CD14-positive monocyte (primary cell): ENCODE results near the gene ITK. TPM values are rescaled to one million over a fixed set of nuclear protein-coding genes. Genes with fewer than 3 reads are reported as not detected.
A peak's percentile ranks its signal among the peaks of the same experiment; 100 is the strongest.

Experiments used
- DNase-seq, 3 donors: peaks; one replicate each; pipeline ENCODE4 v3.0.0-alpha.2; 2011 to 2022
- H2AFZ ChIP-seq: 2 replicates; pipeline ENCODE4 v1.6.0; 2012; ENCODE audit warnings: mild to moderate bottlenecking, low read depth, low read length, inconsistent platforms; ENCODE audit not compliant: insufficient read depth, poor library complexity, severe bottlenecking
- H3K27ac ChIP-seq, 2 donors: 1 replicate in 1 of 2; 2 replicates in 1 of 2; pipeline ENCODE4 v1.5.1; 2012 to 2013; ENCODE audit warnings: low read length in 2 of 2, control low read depth in 1 of 2, inconsistent platforms in 1 of 2, low read depth in 1 of 2, mild to moderate bottlenecking in 1 of 2
- H3K27me3 ChIP-seq, 2 donors: one replicate each; pipeline versions ENCODE4 v1.6.0 to v1.6.1; 2011 to 2013; ENCODE audit warnings: low read length in 2 of 2; ENCODE audit not compliant: control insufficient read depth in 2 of 2, insufficient read depth in 2 of 2
- H3K36me3 ChIP-seq, 2 donors: replicated peaks in 1 of 2; 1 replicate in 1 of 2; 2 replicates in 1 of 2; pipeline versions ENCODE4 v1.5.1 to v1.6.1; 2012 to 2013; ENCODE audit warnings: low read length in 2 of 2, control low read depth in 1 of 2, inconsistent platforms in 1 of 2, mild to moderate bottlenecking in 1 of 2; ENCODE audit not compliant: insufficient read depth in 2 of 2, control insufficient read depth in 1 of 2
- H3K4me1 ChIP-seq, 2 donors: 1 replicate in 1 of 2; 2 replicates in 1 of 2; pipeline versions ENCODE4 v1.5.1 to v1.6.1; 2012 to 2013; ENCODE audit warnings: low read length in 2 of 2, control low read depth in 1 of 2, inconsistent platforms in 1 of 2, mild to moderate bottlenecking in 1 of 2, moderate library complexity in 1 of 2; ENCODE audit not compliant: insufficient read depth in 2 of 2, control insufficient read depth in 1 of 2
- H3K4me2 ChIP-seq: replicated peaks from 2 replicates; pipeline ENCODE3; 2012; ENCODE audit warnings: low read length, moderate library complexity, mild to moderate bottlenecking; ENCODE audit not compliant: poor library complexity, severe bottlenecking; ENCODE audit errors: extremely low read depth
- H3K4me3 ChIP-seq, 3 experiments: fragments of 200-600 bp in 1 of 3; sonication (generic) in 1 of 3; replicated peaks in 1 of 3; 1 replicate in 2 of 3; 2 replicates in 1 of 3; pipeline ENCODE4 v1.5.1; 2011 to 2013; ENCODE audit warnings: low read length in 3 of 3, mild to moderate bottlenecking in 3 of 3, control low read depth in 2 of 3, low read depth in 2 of 3, inconsistent platforms in 1 of 3, moderate library complexity in 1 of 3
- H3K79me2 ChIP-seq: 2 replicates; pipeline ENCODE4 v1.6.0; 2012; ENCODE audit warnings: mild to moderate bottlenecking, control low read depth, inconsistent platforms, low read length, moderate library complexity; ENCODE audit not compliant: insufficient read depth
- H3K9ac ChIP-seq: 2 replicates; pipeline ENCODE4 v1.6.0; 2017; ENCODE audit warnings: low read length, mild to moderate bottlenecking; ENCODE audit not compliant: insufficient read depth, poor library complexity, severe bottlenecking
- H3K9me3 ChIP-seq, 2 donors: replicated peaks in 1 of 2; 1 replicate in 1 of 2; 2 replicates in 1 of 2; pipeline versions ENCODE4 v1.5.1 to v1.6.1; 2012 to 2013; ENCODE audit warnings: low read length in 2 of 2, control low read depth in 1 of 2; ENCODE audit not compliant: control insufficient read depth in 1 of 2, insufficient read depth in 1 of 2
- H4K20me1 ChIP-seq: 2 replicates; pipeline ENCODE4 v1.6.0; 2012; ENCODE audit warnings: mild to moderate bottlenecking, low read length, control low read depth, moderate library complexity; ENCODE audit not compliant: insufficient read depth
- H3K27ac Mint-ChIP-seq, 7 donors: one replicate each; pipeline ENCODE4 v1.8.0; 2020; ENCODE audit warnings: mild to moderate bottlenecking in 7 of 7, mixed read lengths in 7 of 7, moderate library complexity in 6 of 7, inconsistent platforms in 2 of 7
- H3K27me3 Mint-ChIP-seq, 3 donors: one replicate each; pipeline ENCODE4 v1.8.0; 2021 to 2022; ENCODE audit warnings: low read depth in 3 of 3, mild to moderate bottlenecking in 3 of 3, mixed read lengths in 3 of 3, moderate library complexity in 3 of 3, inconsistent platforms in 1 of 3
- H3K36me3 Mint-ChIP-seq, 2 donors: one replicate each; pipeline ENCODE4 v1.8.0; 2020; ENCODE audit warnings: mixed read lengths in 2 of 2, inconsistent platforms in 1 of 2, mild to moderate bottlenecking in 1 of 2
- H3K4me1 Mint-ChIP-seq: one replicate; pipeline ENCODE4 v1.8.0; 2020; ENCODE audit warnings: mild to moderate bottlenecking, mixed read lengths
- H3K4me3 Mint-ChIP-seq, 2 donors: one replicate each; pipeline ENCODE4 v1.8.0; 2020; ENCODE audit warnings: mild to moderate bottlenecking in 2 of 2, mixed read lengths in 2 of 2, moderate library complexity in 1 of 2
- H3K9me3 Mint-ChIP-seq, 7 donors: one replicate each; pipeline ENCODE4 v1.8.0; 2020 to 2022; ENCODE audit warnings: mixed read lengths in 7 of 7, mild to moderate bottlenecking in 6 of 7, moderate library complexity in 6 of 7, inconsistent platforms in 2 of 7
- CTCF ChIP-seq: fragments of 200-600 bp; IDR thresholded peaks from one replicate; pipeline ENCODE4 v1.8.0; 2022; ENCODE audit warnings: antibody characterized with exemption, mild to moderate bottlenecking
- WGBS: methylation state at CpG from one replicate; pipeline ENCODE4 v1.1.5; 2013; ENCODE audit warnings: missing lambda C conversion rate; ENCODE audit not compliant: insufficient coverage; 5-methylcytosine and 5-hydroxymethylcytosine counted together
- intact Hi-C, 2 donors: fragments of 100-400 bp; cut with micrococcal nuclease; formaldehyde crosslinking; loops; one replicate each; pipeline versions ENCODE4 v1.15.0 to v1.15.1; 2023
- polyA plus RNA-seq, 3 donors: library from polyadenylated mRNA; depleted of rRNA in 1 of 3; unstranded in 2 of 3; stranded (reverse) in 1 of 3; fragments of 300-500 nt in 2 of 3; fragments of >200 nt in 1 of 3; fragmentation: Illumina TruSeq in 2 of 3; gene quantifications; 1 replicate in 2 of 3; 2 replicates in 1 of 3; pipeline ENCODE4 v1.2.3, GENCODE V29; 2012 to 2021

The ITK gene
- polyA plus RNA-seq, 3 donors = 0.03 to 0.60 (median 0.39) TPM

DNA sequence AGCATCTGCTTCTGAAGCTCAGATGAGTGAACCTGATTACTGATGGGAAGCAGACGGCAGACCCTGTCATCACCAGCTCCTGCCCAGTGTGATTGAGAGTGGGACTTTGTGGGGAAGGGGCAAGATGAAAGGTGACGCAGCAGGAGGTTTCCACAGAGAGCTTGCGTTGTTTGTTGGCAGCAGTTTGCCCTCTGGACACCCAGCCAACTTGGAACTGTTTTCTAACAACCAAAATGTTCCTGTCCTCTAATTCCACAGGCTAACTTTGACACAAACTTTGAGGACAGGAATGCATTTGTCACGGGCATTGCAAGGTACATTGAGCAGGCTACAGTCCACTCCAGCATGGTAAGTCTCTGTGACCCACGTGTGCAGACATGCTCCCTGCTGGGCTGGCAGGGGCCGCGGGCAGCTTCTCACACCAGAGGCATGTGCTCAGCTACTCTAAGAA is 106.1 kb downstream of the ITK start:
- Histone ChIP-seq H3K9ac (no peak overlapping the region), H3K4me2 (no peak overlapping the region), H3K36me3 (peaks cover 23 to 60% of the 10 kb centered on the region in 2 donors), H4K20me1 (peaks cover 23% of the 10 kb centered on the region), H2AFZ (no peak overlapping the region), H3K9me3 (no peaks in the 10 kb centered on the region), H3K79me2 (peaks cover 3% of the 10 kb centered on the region), H3K4me3 (no peak overlapping the region), H3K27ac (no peak overlapping the region), H3K27me3 (no peaks in the 10 kb centered on the region), H3K4me1 (peaks cover 4 to 10% of the 10 kb centered on the region in 2 donors)
- Mint-ChIP-seq H3K27ac (peak overlapping the region in 1 of 7 donors; percentile 16), H3K27me3 (no peaks in the 10 kb centered on the region), H3K9me3 (peaks cover 0 to 3% (median 0%) of the 10 kb centered on the region in 7 donors), H3K4me3 (no peak overlapping the region), H3K4me1 (peaks cover 10% of the 10 kb centered on the region), H3K36me3 (peaks cover 45 to 48% of the 10 kb centered on the region in 2 donors)
- TF ChIP-seq CTCF = no peak
- intact Hi-C loops = no loop called here
- DNase-seq = no peak
- WGBS = 98% methylated on average over 5 of the region's 7 CpGs

DNA sequence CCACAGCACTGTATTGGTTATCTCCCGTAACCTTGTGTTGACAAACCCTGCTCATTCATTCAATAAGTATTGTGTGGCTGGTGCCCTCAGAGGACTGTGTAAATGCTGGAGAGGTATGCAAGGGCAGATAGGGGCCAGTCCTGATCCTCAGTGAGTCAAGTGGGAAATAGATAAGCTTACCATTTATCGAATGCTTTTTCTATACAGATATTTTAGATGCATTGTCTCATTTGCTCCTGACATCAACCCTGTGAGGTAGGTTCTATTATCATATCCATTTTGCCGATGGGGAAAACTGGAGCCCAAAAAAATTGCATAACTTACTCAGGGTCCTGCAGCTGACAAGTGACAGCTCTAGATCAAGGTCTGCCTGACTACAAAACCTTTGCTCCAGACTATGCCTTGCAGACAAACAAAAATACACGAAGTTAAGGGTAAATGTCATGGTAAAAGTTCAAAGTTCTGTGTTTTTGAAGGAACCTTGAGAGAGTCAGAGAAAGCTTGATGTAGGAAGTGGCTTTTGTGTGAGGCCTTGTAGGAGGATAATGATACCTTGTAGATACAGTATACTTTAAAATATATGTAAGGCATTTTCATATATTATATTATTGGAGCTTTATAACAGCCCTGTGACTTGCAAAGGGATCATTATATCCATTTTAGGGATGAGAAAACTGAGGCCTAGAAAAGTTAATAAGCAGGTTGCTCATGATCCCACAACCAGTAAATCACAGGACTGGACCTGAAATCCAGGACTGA is 107.9 kb downstream of the ITK start:
- H3K79me2 ChIP-seq = no peaks in the 10 kb centered on the region
- Mint-ChIP-seq H3K9me3 (peaks cover 0 to 3% (median 0%) of the 10 kb centered on the region in 7 donors), H3K27ac (peak overlapping the region in 1 of 7 donors; percentile 27), H3K36me3 (peaks cover 49 to 52% of the 10 kb centered on the region in 2 donors), H3K4me3 (no peak overlapping the region), H3K4me1 (peaks cover 4% of the 10 kb centered on the region), H3K27me3 (no peaks in the 10 kb centered on the region)
- H3K36me3 ChIP-seq = peaks cover 23 to 74% of the 10 kb centered on the region in 2 donors
- H3K4me3 ChIP-seq = no peak overlapping the region
- H3K4me2 ChIP-seq = no peak overlapping the region
- H3K9me3 ChIP-seq = no peaks in the 10 kb centered on the region
- H4K20me1 ChIP-seq = peaks cover 12% of the 10 kb centered on the region
- H3K9ac ChIP-seq = no peak overlapping the region
- H3K4me1 ChIP-seq = peaks cover 1 to 2% of the 10 kb centered on the region in 2 donors
- no peaks in the 10 kb centered on the region for H3K27me3 ChIP-seq
- intact Hi-C loops = no loop called here
- no peak overlapping the region for H2AFZ ChIP-seq
- no peak for TF ChIP-seq CTCF
- DNase-seq = no peak
- no CpG with 5 or more reads among the region's 4 CpGs for WGBS
- no peak overlapping the region for H3K27ac ChIP-seq
